ENCODE measurements around the gene PARD3.
"Not testable (repeated sequence)": the region's sequence is repeated elsewhere in the genome, so short reads cannot be mapped to it uniquely, and the experiment has no call there.

The PARD3 gene

DNA sequence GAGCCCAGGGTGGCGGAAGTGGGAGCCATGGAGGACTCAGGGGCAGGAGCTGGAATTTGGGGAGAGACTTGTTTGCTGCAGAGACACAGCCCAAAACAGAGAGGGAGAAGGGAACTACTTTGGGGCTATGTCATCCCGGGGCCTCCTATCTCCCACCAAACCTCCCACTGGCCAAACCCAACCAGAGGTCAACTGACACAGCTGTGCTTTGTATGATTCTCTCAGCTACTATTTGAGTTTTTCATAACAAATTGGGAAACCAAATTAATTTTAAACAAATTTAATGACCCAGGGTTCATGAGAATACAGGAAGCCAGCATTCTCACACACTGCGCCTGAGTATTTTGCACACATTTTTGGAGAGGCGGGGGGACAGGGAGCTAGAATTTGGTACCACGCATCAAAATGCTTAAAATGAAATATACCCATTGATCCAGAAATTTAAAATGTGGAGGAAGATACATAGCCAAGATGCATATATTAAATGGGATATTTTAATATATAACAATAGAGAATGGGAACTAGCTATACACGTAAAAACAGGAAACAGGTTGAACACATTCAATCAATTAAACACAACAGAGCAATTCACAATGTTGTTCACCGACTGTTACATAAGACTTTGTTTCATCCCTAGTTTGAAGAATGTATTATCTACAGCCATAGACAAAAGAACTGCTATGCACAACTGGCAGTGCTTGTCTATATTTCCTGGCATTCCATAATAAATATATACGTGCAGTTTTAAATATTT is 105.3 kb downstream of the PARD3 start:
- no peak overlapping the region for H3K4me3 ChIP-seq (replicated peaks in 1 of 2; ENCODE audit: low read depth in 2 of 2, low read length in 2 of 2)
- no peak for TF ChIP-seq CTCF (IDR thresholded peaks at IDR 0.05; ENCODE audit: low read depth, low read length)
- peak in 1 of 2 donors; percentile 32 for DNase-seq (ENCODE audit: low read depth in 2 of 2)

DNA sequence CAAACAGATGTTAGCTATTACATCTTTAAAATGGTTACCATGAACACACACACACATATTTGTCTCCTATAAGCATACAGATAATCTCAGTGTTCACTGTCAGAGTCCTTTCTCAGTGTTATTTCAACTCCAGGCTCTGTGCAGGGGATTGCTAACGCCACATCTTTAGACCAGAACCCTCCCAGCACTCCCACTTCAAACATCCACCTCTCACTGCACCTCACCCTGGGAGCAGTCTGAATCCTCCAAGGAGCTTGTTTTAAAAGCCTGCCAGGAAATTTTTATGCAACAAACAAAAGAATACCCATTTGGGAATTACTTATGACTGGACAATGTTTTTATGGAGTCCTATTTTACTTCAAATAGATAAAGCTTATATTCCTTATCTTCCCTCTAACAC is 107.4 kb downstream of the PARD3 start:
- H3K4me3 ChIP-seq (replicated peaks in 1 of 2; ENCODE audit: low read depth in 2 of 2, low read length in 2 of 2) = no peak overlapping the region
- no peak for TF ChIP-seq CTCF (IDR thresholded peaks at IDR 0.05; ENCODE audit: low read depth, low read length)
- DNase-seq (ENCODE audit: low read depth in 2 of 2) = peak; percentile 59 to 78

- not testable (repeated sequence) for DNase-seq (ENCODE audit: low read depth in 2 of 2); H3K4me3 ChIP-seq (replicated peaks in 1 of 2; ENCODE audit: low read depth in 2 of 2, low read length in 2 of 2)
Observed at GRCh38 chr10:34706992-34707391, 108.1 kb downstream of the PARD3 start.

DNA sequence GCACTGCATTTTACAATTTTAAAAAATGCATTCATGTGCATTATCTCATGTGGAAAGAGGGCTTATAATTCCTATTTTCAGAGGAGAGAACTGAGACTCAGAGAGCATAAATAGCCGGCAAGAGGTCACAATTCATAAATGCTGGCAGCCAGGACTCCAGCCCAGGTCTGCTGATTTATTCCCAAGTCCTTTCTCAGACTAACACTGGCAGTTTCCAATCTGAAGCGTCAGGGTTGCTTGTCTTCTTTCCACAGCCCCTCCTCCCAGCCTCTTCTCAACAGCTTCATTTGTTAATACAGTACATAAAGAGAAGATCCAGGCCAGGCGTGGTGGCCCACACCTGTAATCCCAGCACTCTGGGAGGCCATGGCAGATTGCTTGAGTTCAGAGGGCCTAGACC is 108.9 kb downstream of the PARD3 start:
- no peak for TF ChIP-seq CTCF (IDR thresholded peaks at IDR 0.05; ENCODE audit: low read depth, low read length)
- DNase-seq (ENCODE audit: low read depth in 2 of 2) = no peak
- no peak overlapping the region for H3K4me3 ChIP-seq (replicated peaks in 1 of 2; ENCODE audit: low read depth in 2 of 2, low read length in 2 of 2)

GRCh38 chr10:34705563-34705962 is 109.5 kb downstream of the PARD3 start:
- no peak overlapping the region for H3K4me3 ChIP-seq (replicated peaks in 1 of 2; ENCODE audit: low read depth in 2 of 2, low read length in 2 of 2)
- no peak for DNase-seq (ENCODE audit: low read depth in 2 of 2)
- no peak for TF ChIP-seq CTCF (IDR thresholded peaks at IDR 0.05; ENCODE audit: low read depth, low read length)

GRCh38 chr10:34704526-34705184 is 110.4 kb downstream of the PARD3 start:
- no peak for TF ChIP-seq CTCF (IDR thresholded peaks at IDR 0.05; ENCODE audit: low read depth, low read length)
- H3K4me3 ChIP-seq (replicated peaks in 1 of 2; ENCODE audit: low read depth in 2 of 2, low read length in 2 of 2) = no peak overlapping the region
- peak in 1 of 2 donors; percentile 20 for DNase-seq (ENCODE audit: low read depth in 2 of 2)

DNA sequence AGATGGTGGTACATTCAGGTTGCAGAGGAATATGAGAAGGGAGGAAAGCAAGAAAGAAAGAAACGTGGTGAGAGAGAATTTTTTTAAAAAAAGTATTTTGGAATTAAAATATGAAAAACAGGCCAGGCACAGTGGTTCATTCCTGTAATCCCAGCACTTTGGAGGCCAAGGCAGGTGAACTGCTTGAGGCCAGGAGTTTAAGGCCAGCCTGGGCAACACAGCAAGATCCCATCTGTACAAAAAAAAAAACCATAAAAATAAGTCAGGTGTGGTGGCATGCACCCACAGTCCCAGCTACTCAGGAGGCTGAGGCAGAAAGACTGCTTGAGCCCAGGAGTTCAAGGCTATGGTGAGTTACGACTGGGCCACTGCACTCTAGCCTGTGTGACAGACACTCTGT is 112.1 kb downstream of the PARD3 start:
- no peak for TF ChIP-seq CTCF (IDR thresholded peaks at IDR 0.05; ENCODE audit: low read depth, low read length)
- DNase-seq (ENCODE audit: low read depth in 2 of 2) = no peak
- H3K4me3 ChIP-seq (replicated peaks in 1 of 2; ENCODE audit: low read depth in 2 of 2, low read length in 2 of 2) = no peak overlapping the region
